Stimulated activated CD8-positive, alpha-beta memory T cell treated with anti-CD3 and anti-CD28 coated beads, Interleukin-2, amount 100 ng/mL, for 48 hours (primary cell): ENCODE data around the gene MAPK8IP2.
"Not testable (repeated sequence)": the region's sequence is repeated elsewhere in the genome, so short reads cannot be mapped to it uniquely, and the experiment has no call there.

Experiments used
- DNase-seq, 2 donors: peaks; one replicate each; pipeline ENCODE4 v3.0.0-alpha.2; 2020; ENCODE audit warnings: low read depth in 2 of 2

MAPK8IP2 gene

GRCh38 chr22:50635591-50635990, 35.0 kb downstream of the MAPK8IP2 start:
- no peak for DNase-seq

- DNase-seq = not testable (repeated sequence)
Observed at GRCh38 chr22:50640296-50640695, 39.7 kb downstream of the MAPK8IP2 start.

- DNase-seq = no peak
Observed at GRCh38 chr22:50640857-50641647, 40.5 kb downstream of the MAPK8IP2 start.

- DNase-seq = no peak
Observed at GRCh38 chr22:50641696-50642607, 41.4 kb downstream of the MAPK8IP2 start.

- not testable (repeated sequence) for DNase-seq
Observed at GRCh38 chr22:50643021-50643820, 42.6 kb downstream of the MAPK8IP2 start.

GRCh38 chr22:50643821-50644101, 43.2 kb downstream of the MAPK8IP2 start:
- DNase-seq = not testable (repeated sequence)

- DNase-seq = no peak
Observed at GRCh38 chr22:50653256-50653655, 52.7 kb downstream of the MAPK8IP2 start.

GRCh38 chr22:50654664-50655063, 54.1 kb downstream of the MAPK8IP2 start:
- not testable (repeated sequence) for DNase-seq

GRCh38 chr22:50656122-50657070, 55.8 kb downstream of the MAPK8IP2 start:
- DNase-seq = no peak

- no peak for DNase-seq
Observed at GRCh38 chr22:50657925-50658324, 57.3 kb downstream of the MAPK8IP2 start.

- DNase-seq = not testable (repeated sequence)
Observed at GRCh38 chr22:50659711-50660110, 59.1 kb downstream of the MAPK8IP2 start.

- no peak for DNase-seq
Observed at GRCh38 chr22:50660306-50660705, 59.7 kb downstream of the MAPK8IP2 start.
